K562 (cell line): ENCODE data around the gene DAG1. TPM values are rescaled to one million over a fixed set of nuclear protein-coding genes. Genes with fewer than 3 reads are reported as not detected.
A peak's percentile ranks its signal among the peaks of the same experiment; 100 is the strongest.

Source experiments
- ATF3 ChIP-seq, 2 experiments: fragments of 450-650 bp in 1 of 2; sonication (generic) in 1 of 2; formaldehyde crosslinking in 1 of 2; IDR thresholded peaks in 1 of 2; conservative IDR thresholded peaks in 1 of 2; 2 replicates each; pipeline versions ENCODE4 v1.6.1 to v1.8.1; 2016 to 2023; ENCODE audit warnings: mild to moderate bottlenecking in 2 of 2, moderate library complexity in 2 of 2, inconsistent platforms in 1 of 2, missing genetic modification reagents in 1 of 2
- CHD1 ChIP-seq: fragments of 200-600 bp; sonication (generic); IDR thresholded peaks from one replicate; pipeline ENCODE4 v1.6.1; 2012; ENCODE audit warnings: mild to moderate bottlenecking, moderate library complexity, low read length, inconsistent platforms
- ETS2 ChIP-seq: IDR thresholded peaks from 2 replicates; pipeline ENCODE4 v1.6.1; 2016; ENCODE audit warnings: borderline replicate concordance, missing genetic modification characterization, mild to moderate bottlenecking, moderate library complexity, missing compliant biosample characterization; ENCODE audit not compliant: poor library complexity, severe bottlenecking
- EZH2 ChIP-seq: IDR thresholded peaks from 2 replicates; pipeline ENCODE4 v1.6.1; 2012; ENCODE audit warnings: low read depth, mild to moderate bottlenecking, inconsistent platforms, low read length, borderline replicate concordance
- HDAC2 ChIP-seq: fragments of 450-650 bp; IDR thresholded peaks from 2 replicates; pipeline ENCODE4 v1.6.1; 2016; ENCODE audit warnings: mild to moderate bottlenecking
- KAT8 ChIP-seq: fragments of 450-650 bp; IDR thresholded peaks from 2 replicates; pipeline ENCODE4 v1.6.1; 2016; ENCODE audit warnings: low read depth, mild to moderate bottlenecking
- NCOA1 ChIP-seq: fragments of 450-650 bp; IDR thresholded peaks from 2 replicates; pipeline ENCODE4 v1.6.1; 2016; ENCODE audit warnings: low read depth
- NFXL1 ChIP-seq: fragments of 450-650 bp; formaldehyde crosslinking; IDR thresholded peaks from 2 replicates; pipeline ENCODE4 v1.4.0; 2021; ENCODE audit warnings: mild to moderate bottlenecking
- NR2C2 ChIP-seq, 2 experiments: fragments of 200-800 bp in 1 of 2; sonication (Bioruptor generic) in 1 of 2; sonication (generic) in 1 of 2; formaldehyde crosslinking in 1 of 2; IDR thresholded peaks; 2 replicates each; pipeline versions ENCODE4 v1.6.1 to v1.8.0; 2016 to 2022; ENCODE audit warnings: mild to moderate bottlenecking in 1 of 2, missing compliant biosample characterization in 1 of 2, missing genetic modification characterization in 1 of 2, missing genetic modification reagents in 1 of 2
- NR2F6 ChIP-seq: fragments of 450-650 bp; formaldehyde crosslinking; IDR thresholded peaks from 2 replicates; pipeline ENCODE4 v1.4.0; 2020; ENCODE audit warnings: mild to moderate bottlenecking
- RAD21 ChIP-seq, 2 experiments: fragments of 250-450 bp in 1 of 2; fragments of 450-650 bp in 1 of 2; sonication (Bioruptor Pico) in 1 of 2; formaldehyde crosslinking in 1 of 2; IDR thresholded peaks in 1 of 2; conservative IDR thresholded peaks in 1 of 2; 2 replicates each; pipeline versions ENCODE4 v1.4.0 to v1.8.0; 2020 to 2022; ENCODE audit warnings: mild to moderate bottlenecking in 2 of 2, moderate library complexity in 1 of 2
- RBM39 ChIP-seq: fragments of 200-400 bp; formaldehyde crosslinking; optimal IDR thresholded peaks from 2 replicates; pipeline ENCODE3; 2018; ENCODE audit warnings: low read depth, low read length
- RNF219 ChIP-seq: fragments of 250-450 bp; sonication (Bioruptor Pico); IDR thresholded peaks from 2 replicates; pipeline ENCODE4 v1.5.0; 2022; ENCODE audit warnings: mild to moderate bottlenecking
- SMARCC2 ChIP-seq: fragments of 450-650 bp; IDR thresholded peaks from 2 replicates; pipeline ENCODE4 v1.6.1; 2017; ENCODE audit warnings: antibody characterized with exemption, moderate library complexity, mild to moderate bottlenecking, low read depth
- SOX6 ChIP-seq: fragments of 450-650 bp; IDR thresholded peaks from 2 replicates; pipeline ENCODE4 v1.6.1; 2014; ENCODE audit warnings: mild to moderate bottlenecking
- TAF15 ChIP-seq: fragments of 200-400 bp; formaldehyde crosslinking; IDR thresholded peaks from 2 replicates; pipeline ENCODE4 v1.6.1; 2017; ENCODE audit warnings: mild to moderate bottlenecking, low read depth, low read length, moderate library complexity
- TAL1 ChIP-seq: fragments of 450-650 bp; IDR thresholded peaks from 2 replicates; pipeline ENCODE4 v1.6.1; 2016; ENCODE audit warnings: mild to moderate bottlenecking
- TCF7 ChIP-seq: sonication (generic); IDR thresholded peaks from 2 replicates; pipeline ENCODE4 v1.6.1; 2016; ENCODE audit warnings: antibody characterized with exemption, borderline replicate concordance
- YY1 ChIP-seq, 3 experiments: IDR thresholded peaks; 2 replicates each; pipeline ENCODE4 v1.6.1; 2011; ENCODE audit warnings: low read length in 2 of 3, mild to moderate bottlenecking in 2 of 3, moderate library complexity in 2 of 3, borderline replicate concordance in 1 of 3, control low read depth in 1 of 3, low read depth in 1 of 3; ENCODE audit not compliant: insufficient read depth in 3 of 3, insufficient replicate concordance in 2 of 3, control insufficient read depth in 1 of 3, insufficient read length in 1 of 3; ENCODE audit errors: extremely low read depth in 1 of 3
- ZNF696 ChIP-seq: fragments of 250-450 bp; sonication (Bioruptor Pico); conservative IDR thresholded peaks from 2 replicates; pipeline ENCODE4 v1.4.0; 2020; ENCODE audit warnings: mild to moderate bottlenecking, moderate library complexity
- polyA plus RNA-seq, 8 experiments: library from polyadenylated mRNA; depleted of rRNA in 4 of 8; stranded (reverse) in 5 of 8; unstranded in 3 of 8; fragments of >200 nt; fragmentation: Nextera tagmentation in 2 of 8; fragmentation: Illumina TruSeq in 1 of 8; extraction: Ambion mirVana in 2 of 8; extraction: Trizol in 1 of 8; gene quantifications; 2 replicates each; pipeline versions ENCODE4 v1.2.1 to v1.2.3, GENCODE V29; 2011 to 2014; ENCODE audit warnings: inconsistent platforms in 1 of 8, missing spikeins in 1 of 8
- total RNA-seq, 7 experiments: library from RNA; depleted of rRNA in 6 of 7; stranded (reverse); fragments of >200 nt in 6 of 7; fragmentation: Illumina TruSeq in 2 of 7; extraction: Trizol in 2 of 7; gene quantifications; 2 replicates each; pipeline versions ENCODE4 v1.2.1 to v1.2.3, GENCODE V29; 2011 to 2021; ENCODE audit warnings: low replicate concordance in 1 of 7
- TF ChIP-seq, protein P1 (sequence below): fragments of 250-450 bp; sonication (Bioruptor Pico); IDR thresholded peaks from 2 replicates; pipeline ENCODE4 v1.8.0; 2021; ENCODE audit warnings: moderate library complexity, mild to moderate bottlenecking, inconsistent platforms

The DAG1 gene
- total and polyA plus RNA-seq, 9 of the 15 experiments (the other 6 are each of a cell fraction or from before 2014, with no cell fraction given), result 0.29 to 19.6 (median 8.2) TPM

DNA sequence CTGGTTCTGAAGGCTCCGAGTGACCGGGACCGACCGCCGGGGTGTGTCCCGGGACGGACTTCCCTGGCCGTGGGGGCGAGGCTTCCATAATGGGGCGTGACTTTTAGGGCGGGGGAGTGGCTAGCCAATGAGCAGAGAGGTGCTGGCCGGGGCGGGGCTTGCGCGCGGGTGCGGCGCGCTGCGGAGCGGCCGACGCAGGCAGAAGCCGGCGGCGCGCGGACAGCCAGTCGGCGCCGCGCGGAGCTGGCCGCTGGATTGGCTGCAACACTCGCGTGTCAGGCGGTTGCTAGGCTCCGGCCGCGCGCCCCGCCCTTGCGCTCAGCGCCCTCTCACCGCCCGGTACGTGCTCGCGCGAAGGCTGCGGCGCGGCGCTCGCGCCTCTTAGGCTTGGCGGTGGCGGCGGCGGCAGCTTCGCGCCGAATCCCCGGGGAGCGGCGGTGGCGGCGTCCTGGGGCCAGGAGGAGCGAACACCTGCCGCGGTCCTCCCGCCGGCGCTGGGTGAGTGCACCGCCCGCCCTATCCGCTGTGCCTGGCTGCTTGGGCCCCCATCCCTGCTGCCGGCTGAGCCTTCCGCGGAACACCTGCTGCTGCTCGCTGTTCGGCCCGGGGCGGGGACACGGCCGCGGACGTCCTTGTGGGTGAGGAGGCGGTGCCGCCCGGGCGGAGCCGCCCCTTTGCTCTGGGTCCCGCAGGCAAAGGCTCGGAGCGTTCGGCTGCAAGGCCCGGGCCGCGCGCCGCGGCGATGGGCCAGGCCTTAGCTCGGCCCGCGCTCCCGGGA lies at the start of gene DAG1 (continued):
- TF ChIP-seq CHD1, result peak; percentile 48
- peak in 2 of 3 experiments; percentile 25 to 35 for TF ChIP-seq YY1 (IDR thresholded peaks at IDR 0.05; ENCODE audit: borderline replicate concordance in 1 of 3, control insufficient read depth in 1 of 3, extremely low read depth in 1 of 3, insufficient read depth in 3 of 3, insufficient read length in 1 of 3, insufficient replicate concordance in 2 of 3, low read depth in 1 of 3, low read length in 2 of 3)
- TF ChIP-seq HDAC2, result no peak
- no peak for TF ChIP-seq ETS2 (tag)
- TF ChIP-seq RNF219 (CRISPR knock-in tag), result no peak
- TF ChIP-seq SOX6, result 0 out of 2 replicates have a peak, but pooled peaks have one; percentile 7
- no peak for TF ChIP-seq RBM39
- TF ChIP-seq RAD21 (CRISPR knock-in tag; conservative IDR thresholded peaks at IDR 0.05 in 1 of 2, IDR thresholded peaks at IDR 0.05 in 1 of 2), result no peak; a peak in 1 of 4 replicates
- TF ChIP-seq EZH2, result no peak
- no peak for TF ChIP-seq NCOA1
- TF ChIP-seq ATF3 (IDR thresholded peaks at IDR 0.05), result no peak
- no peak for TF ChIP-seq ATF3 (CRISPR knock-in tag; conservative IDR thresholded peaks at IDR 0.05)
- no peak for TF ChIP-seq KAT8
- no peak for TF ChIP-seq NR2C2 (CRISPR knock-in tag; IDR thresholded peaks at IDR 0.05)
- TF ChIP-seq NR2C2 (tag; IDR thresholded peaks at IDR 0.05), result peak; percentile 55; the same call in 1 of the 2 replicates
- TF ChIP-seq TAF15, result no peak
- no peak for TF ChIP-seq ZNF696 (CRISPR knock-in tag)
- no peak for TF ChIP-seq TAL1
- TF ChIP-seq TCF7, result no peak
- TF ChIP-seq SMARCC2, result no peak
- TF ChIP-seq, protein P1, sequence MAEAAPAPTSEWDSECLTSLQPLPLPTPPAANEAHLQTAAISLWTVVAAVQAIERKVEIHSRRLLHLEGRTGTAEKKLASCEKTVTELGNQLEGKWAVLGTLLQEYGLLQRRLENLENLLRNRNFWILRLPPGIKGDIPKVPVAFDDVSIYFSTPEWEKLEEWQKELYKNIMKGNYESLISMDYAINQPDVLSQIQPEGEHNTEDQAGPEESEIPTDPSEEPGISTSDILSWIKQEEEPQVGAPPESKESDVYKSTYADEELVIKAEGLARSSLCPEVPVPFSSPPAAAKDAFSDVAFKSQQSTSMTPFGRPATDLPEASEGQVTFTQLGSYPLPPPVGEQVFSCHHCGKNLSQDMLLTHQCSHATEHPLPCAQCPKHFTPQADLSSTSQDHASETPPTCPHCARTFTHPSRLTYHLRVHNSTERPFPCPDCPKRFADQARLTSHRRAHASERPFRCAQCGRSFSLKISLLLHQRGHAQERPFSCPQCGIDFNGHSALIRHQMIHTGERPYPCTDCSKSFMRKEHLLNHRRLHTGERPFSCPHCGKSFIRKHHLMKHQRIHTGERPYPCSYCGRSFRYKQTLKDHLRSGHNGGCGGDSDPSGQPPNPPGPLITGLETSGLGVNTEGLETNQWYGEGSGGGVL (CRISPR knock-in tag), result no peak
- no peak for TF ChIP-seq NR2F6 (CRISPR knock-in tag)
- TF ChIP-seq NFXL1 (CRISPR knock-in tag), result no peak
